Aorta (tissue), 5 donors: ENCODE data around the gene GARRE1. TPM values are rescaled to one million over a fixed set of nuclear protein-coding genes. Genes with fewer than 3 reads are reported as not detected.

Experiments
- ATAC-seq: fragments of 200-7000 bp; cut with Tn5 transposase; one replicate; pipeline ENCODE4 v1.9.1; 2022; ENCODE audit warnings: moderate library complexity; ENCODE audit not compliant: low FRiP score
- DNase-seq, 2 donors: peaks; one replicate each; pipeline ENCODE4 v3.0.0-alpha.2; 2020
- H3K27ac ChIP-seq, 2 donors: one replicate each; pipeline ENCODE4 v1.5.1; 2013; ENCODE audit warnings: low read length in 2 of 2, mild to moderate bottlenecking in 2 of 2, moderate library complexity in 2 of 2, control low read depth in 1 of 2, inconsistent platforms in 1 of 2, low read depth in 1 of 2
- H3K27me3 ChIP-seq, 2 donors: one replicate each; pipeline ENCODE4 v1.6.1; 2013; ENCODE audit warnings: control low read depth in 1 of 2, low read length in 1 of 2, mild to moderate bottlenecking in 1 of 2, moderate library complexity in 1 of 2; ENCODE audit not compliant: insufficient read depth in 2 of 2, control insufficient read depth in 1 of 2
- H3K36me3 ChIP-seq, 2 donors: one replicate each; pipeline ENCODE4 v1.6.1; 2013; ENCODE audit warnings: control low read depth in 1 of 2, low read length in 1 of 2, mild to moderate bottlenecking in 1 of 2; ENCODE audit not compliant: insufficient read depth in 2 of 2, control insufficient read depth in 1 of 2
- H3K4me1 ChIP-seq, 2 donors: one replicate each; pipeline ENCODE4 v1.6.1; 2013; ENCODE audit warnings: low read length in 2 of 2, control low read depth in 1 of 2, mild to moderate bottlenecking in 1 of 2, moderate library complexity in 1 of 2; ENCODE audit not compliant: insufficient read depth in 2 of 2, control insufficient read depth in 1 of 2
- H3K4me3 ChIP-seq, 2 donors: one replicate each; pipeline ENCODE4 v1.5.1; 2013; ENCODE audit warnings: low read length in 2 of 2, control low read depth in 1 of 2, mild to moderate bottlenecking in 1 of 2
- H3K9me3 ChIP-seq: one replicate; pipeline ENCODE4 v1.6.1; 2013; ENCODE audit warnings: mild to moderate bottlenecking, low read length; ENCODE audit not compliant: control insufficient read depth
- WGBS, 2 donors: extraction: QIAGEN DNeasy Blood & Tissue Kit; methylation state at CpG; one replicate each; pipeline ENCODE4 v1.1.7; 2013; 5-methylcytosine and 5-hydroxymethylcytosine counted together
- intact Hi-C, 2 donors: fragments of 100-400 bp; cut with DNase I; formaldehyde crosslinking; loops; one replicate each; pipeline versions ENCODE4 v1.14.2 to v1.15.0; 2022
- polyA plus RNA-seq, 2 donors: library from polyadenylated mRNA; stranded (reverse); fragments of 200-250 nt; gene quantifications; one replicate each; pipeline ENCODE4 v1.2.3, GENCODE V29; 2013
- total RNA-seq, 2 donors: library from RNA; stranded (reverse); fragmentation: NEBNext Ultra II Directional; extraction: Animal tissue kit (Norgen Biotek cat#: 25700); gene quantifications; one replicate each; pipeline ENCODE4 v1.2.1, GENCODE V29; 2021
- donor health status: healthy with polysubstance abuse.
- donor health status: Bipolar disorder and iron deficiency.
- donor health status: DM: no; HTN: no; CAD: no.
- donor health status: DM: no; HTN: no; CAD: no.
- donor health status: DM: yes; HTN: yes; CAD: no.

The GARRE1 gene
- total and polyA plus RNA-seq, 4 donors: 3.0 to 73.2 (median 30.1) TPM

DNA sequence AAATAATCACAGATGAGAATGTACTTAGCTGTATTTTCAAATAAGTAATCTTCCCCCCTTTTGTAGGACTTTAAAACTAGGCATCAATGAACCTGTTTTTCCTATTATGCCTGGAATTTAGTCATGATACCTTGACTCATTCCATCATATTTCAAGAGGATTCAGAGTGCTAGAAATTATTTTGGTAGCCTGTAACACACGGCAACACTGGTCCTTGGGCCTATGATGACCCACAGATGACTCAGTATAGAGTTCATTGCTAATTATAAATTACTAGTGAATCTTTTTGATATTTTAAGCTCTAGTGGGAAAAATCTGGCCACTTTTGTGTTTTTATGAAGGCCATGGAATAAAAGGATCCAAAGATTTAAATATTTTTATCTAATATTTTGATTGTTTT, 26.0 kb upstream of the GARRE1 start:
- H3K4me3 ChIP-seq: no peak overlapping the region
- no peaks in the 10 kb centered on the region for H3K27me3 ChIP-seq
- ATAC-seq (no peak), DNase-seq (no peak)
- peaks cover 0 to 13% of the 10 kb centered on the region in 2 donors for H3K4me1 ChIP-seq
- H3K27ac ChIP-seq: no peak overlapping the region
- no peaks in the 10 kb centered on the region for H3K9me3 ChIP-seq
- WGBS, 2 donors: 0 to 8% methylated on average over 1 of the region's 1 CpG
- H3K36me3 ChIP-seq: peaks cover 4 to 5% of the 10 kb centered on the region in 2 donors
- intact Hi-C loops: loop anchor here (10.0 kb wide), 1 partner anchor 106 kb away; no protein-coding TSS in a partner anchor

DNA sequence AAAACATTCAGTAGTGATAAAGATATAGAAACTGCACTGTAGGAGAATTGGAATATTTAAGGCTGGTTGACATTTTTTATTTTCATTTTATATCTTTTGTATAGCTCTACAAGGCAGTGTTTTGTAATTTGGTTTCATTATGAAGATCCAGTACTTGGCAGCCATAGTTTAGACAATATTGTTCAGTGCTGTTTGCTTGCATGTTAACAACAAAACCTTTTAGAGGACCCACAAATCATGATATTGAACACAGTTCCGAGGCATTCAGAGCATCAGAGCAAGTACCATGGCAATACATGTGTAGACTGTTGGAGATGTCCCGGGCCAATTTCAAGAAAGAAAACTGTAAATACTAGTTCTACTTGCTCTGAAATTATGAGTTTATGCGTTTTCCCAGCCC, 25.6 kb upstream of the GARRE1 start:
- H3K9me3 ChIP-seq: no peaks in the 10 kb centered on the region
- intact Hi-C loops: loop anchor here (10.0 kb wide), 1 partner anchor 106 kb away; no protein-coding TSS in a partner anchor
- WGBS, 2 donors: 92 to 93% methylated on average over 3 of the region's 3 CpGs

DNA sequence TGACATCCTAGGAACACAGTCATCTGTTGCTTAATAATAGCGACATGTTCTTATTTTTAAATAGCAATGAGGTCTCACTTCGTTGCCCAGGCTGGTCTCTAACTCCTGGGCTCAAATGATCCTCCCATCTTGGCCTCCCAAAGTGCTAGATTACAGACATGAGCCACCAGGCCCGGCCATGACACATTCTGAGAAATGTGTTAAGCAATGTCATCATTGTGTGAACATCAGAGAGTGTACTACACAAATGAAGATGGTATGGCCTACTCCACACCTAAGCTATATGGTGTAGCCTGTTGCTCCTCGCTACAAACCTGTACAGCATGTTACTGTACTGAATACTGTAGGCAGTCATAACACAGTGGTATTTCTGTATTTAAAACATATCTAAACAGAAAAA, 24.6 kb upstream of the GARRE1 start:
- intact Hi-C loops: loop anchor here (10.0 kb wide), 1 partner anchor 105 kb away; no protein-coding TSS in a partner anchor
- H3K4me1 ChIP-seq: peaks cover 0 to 10% of the 10 kb centered on the region in 2 donors
- no peaks in the 10 kb centered on the region for H3K27me3 ChIP-seq
- DNase-seq (no peak), ATAC-seq (no peak)
- H3K27ac ChIP-seq: no peak overlapping the region
- H3K4me3 ChIP-seq: no peak overlapping the region
- H3K9me3 ChIP-seq: no peaks in the 10 kb centered on the region
- peaks cover 2 to 4% of the 10 kb centered on the region in 2 donors for H3K36me3 ChIP-seq
- 88 to 92% methylated on average over 4 of the region's 4 CpGs for WGBS, 2 donors

More for the DNA sequence above, 25.6 kb upstream of the GARRE1 start:
- peaks cover 0 to 13% of the 10 kb centered on the region in 2 donors for H3K4me1 ChIP-seq
- no peak overlapping the region for H3K4me3 ChIP-seq
- DNase-seq (no peak), ATAC-seq (no peak)
- H3K27me3 ChIP-seq: no peaks in the 10 kb centered on the region
- peak overlapping the region in 1 of 2 donors; percentile 64 for H3K27ac ChIP-seq
- peaks cover 4% of the 10 kb centered on the region in 2 donors for H3K36me3 ChIP-seq

DNA sequence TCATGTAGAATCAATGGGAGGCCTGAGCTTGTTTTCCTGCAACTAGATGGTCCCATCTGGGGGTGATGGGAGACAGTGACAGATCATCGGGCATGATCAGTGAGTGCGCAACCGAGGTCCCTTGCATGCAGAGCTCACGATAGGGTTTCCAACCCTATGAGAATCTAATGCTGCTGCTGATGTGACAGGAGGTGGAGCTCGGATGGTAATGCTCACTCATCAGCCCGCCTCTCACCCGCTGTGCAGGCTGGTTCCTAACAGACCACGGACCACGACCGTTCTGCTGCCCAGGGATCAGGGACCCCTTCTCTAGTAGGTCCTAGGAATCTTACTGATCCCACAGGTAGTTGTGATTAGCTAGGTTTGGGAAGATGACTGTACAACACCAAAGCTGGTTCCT, 23.5 kb upstream of the GARRE1 start:
- 83 to 87% methylated on average over 10 of the region's 10 CpGs for WGBS, 2 donors
- intact Hi-C loops: no loop called here
- no peak overlapping the region for H3K27ac ChIP-seq

DNA sequence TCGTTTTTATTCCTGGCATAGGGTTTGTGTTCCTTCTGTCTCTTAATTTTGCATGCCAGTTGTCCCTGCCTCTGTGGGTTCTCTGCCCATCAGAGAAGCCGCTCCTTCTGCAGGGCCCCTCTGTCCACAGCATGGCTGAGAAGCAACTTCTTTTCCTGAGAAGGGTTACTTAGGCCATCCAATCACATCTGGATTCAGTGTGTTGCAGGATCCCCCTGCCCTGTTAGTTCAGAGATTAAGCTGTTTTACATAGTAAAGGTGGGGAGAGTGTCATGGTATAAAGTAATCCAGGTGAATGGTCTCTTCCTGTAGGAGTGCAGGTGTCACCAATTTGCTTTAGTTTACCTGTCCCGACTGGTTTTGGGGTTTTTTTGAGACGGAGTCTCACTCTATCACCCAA, 22.9 kb upstream of the GARRE1 start:
- DNase-seq: no peak
- peak overlapping the region in 1 of 2 donors; percentile 54 for H3K27ac ChIP-seq
- H3K9me3 ChIP-seq: no peaks in the 10 kb centered on the region
- peaks cover 0 to 2% of the 10 kb centered on the region in 2 donors for H3K36me3 ChIP-seq
- peaks cover 0 to 9% of the 10 kb centered on the region in 2 donors for H3K4me1 ChIP-seq
- 70 to 74% methylated on average over 4 of the region's 4 CpGs for WGBS, 2 donors
- no peak for ATAC-seq
- H3K4me3 ChIP-seq: no peak overlapping the region
- no peaks in the 10 kb centered on the region for H3K27me3 ChIP-seq
- intact Hi-C loops: no loop called here

More for the DNA sequence above, 23.5 kb upstream of the GARRE1 start:
- Histone ChIP-seq H3K4me1 (peaks cover 0 to 9% of the 10 kb centered on the region in 2 donors), H3K27me3 (no peaks in the 10 kb centered on the region), H3K4me3 (no peak overlapping the region), H3K36me3 (peaks cover 0 to 2% of the 10 kb centered on the region in 2 donors), H3K9me3 (no peaks in the 10 kb centered on the region)
- ATAC-seq (no peak), DNase-seq (no peak)

DNA sequence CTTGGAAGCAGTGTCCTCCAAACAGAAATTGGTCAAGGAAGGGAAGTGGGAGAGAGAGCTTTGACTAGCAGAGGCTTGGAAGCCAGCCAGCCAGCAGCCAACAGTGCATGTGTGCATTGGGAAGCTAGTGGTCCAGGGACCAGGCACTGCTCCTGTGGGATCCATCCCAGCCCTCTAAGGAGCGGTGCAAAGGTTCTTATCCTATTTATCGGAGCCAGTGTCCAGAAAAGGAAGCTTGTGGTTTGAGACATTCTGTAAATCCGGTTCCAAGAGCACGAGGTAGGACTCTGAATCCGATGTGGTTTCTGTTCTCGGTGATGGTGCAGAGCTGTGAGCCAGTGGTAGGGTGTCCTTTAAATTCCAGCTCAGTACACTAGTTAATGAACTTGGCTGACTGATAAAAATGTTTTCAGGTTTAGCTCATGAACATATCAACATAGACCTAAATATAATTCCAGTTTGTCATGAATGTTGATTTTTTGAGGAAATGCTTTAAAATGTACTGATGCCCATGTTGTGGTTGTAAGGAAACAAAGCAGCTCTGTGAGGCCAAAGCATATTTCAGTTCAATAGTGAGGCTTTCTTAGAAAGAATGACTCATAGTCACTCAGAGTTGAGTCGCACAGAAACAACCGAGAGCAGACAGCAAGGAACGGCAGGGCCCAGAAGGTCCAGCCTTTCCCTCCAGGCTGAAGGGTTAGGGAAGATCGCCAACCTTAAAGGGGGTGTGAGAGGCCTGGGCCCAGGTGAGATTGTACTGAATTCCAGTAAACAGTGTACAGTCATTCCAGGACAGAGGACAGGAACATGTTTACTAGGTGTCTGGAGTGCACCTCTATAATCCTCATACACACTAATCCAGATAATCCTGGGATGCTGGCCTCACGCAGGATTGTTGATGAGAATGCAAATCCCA, 21.5 kb upstream of the GARRE1 start:
- no peak overlapping the region for H3K4me3 ChIP-seq
- ATAC-seq (peak; percentile 89), DNase-seq (peak; percentile 82 to 86)
- intact Hi-C loops: no loop called here
- peaks cover 0 to 2% of the 10 kb centered on the region in 2 donors for H3K36me3 ChIP-seq
- peak overlapping the region; percentile 14 to 85 for H3K27ac ChIP-seq
- 3% methylated on average over 11 of the region's 11 CpGs for WGBS, 2 donors
- H3K9me3 ChIP-seq: no peaks in the 10 kb centered on the region
- peaks cover 0 to 9% of the 10 kb centered on the region in 2 donors for H3K4me1 ChIP-seq
- H3K27me3 ChIP-seq: no peaks in the 10 kb centered on the region

DNA sequence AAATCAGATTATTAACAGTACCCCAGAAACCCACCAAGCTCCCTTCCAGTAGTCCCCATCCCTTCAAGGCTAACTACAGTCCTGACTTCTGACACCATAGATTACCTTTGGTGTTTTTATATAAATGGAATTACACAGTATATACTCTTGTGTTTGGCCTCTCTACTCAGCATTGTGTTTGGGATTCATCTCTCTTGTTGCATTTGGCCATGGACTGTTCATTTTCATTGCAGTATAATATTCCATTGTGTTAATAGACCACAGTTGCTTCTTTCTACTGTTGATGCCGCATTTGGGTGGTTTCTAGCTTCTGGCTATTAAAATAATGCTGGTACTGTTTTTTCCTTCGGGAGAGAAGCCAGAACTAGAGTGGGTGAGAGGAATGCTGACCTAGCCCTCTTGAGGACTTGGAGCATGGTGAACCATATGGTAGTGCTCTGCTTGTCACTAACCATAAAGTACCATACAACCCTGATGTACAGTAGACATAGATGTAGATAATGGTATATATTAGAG, 18.9 kb upstream of the GARRE1 start:
- no peak overlapping the region for H3K27ac ChIP-seq
- intact Hi-C loops: no loop called here
- DNase-seq: no peak

DNA sequence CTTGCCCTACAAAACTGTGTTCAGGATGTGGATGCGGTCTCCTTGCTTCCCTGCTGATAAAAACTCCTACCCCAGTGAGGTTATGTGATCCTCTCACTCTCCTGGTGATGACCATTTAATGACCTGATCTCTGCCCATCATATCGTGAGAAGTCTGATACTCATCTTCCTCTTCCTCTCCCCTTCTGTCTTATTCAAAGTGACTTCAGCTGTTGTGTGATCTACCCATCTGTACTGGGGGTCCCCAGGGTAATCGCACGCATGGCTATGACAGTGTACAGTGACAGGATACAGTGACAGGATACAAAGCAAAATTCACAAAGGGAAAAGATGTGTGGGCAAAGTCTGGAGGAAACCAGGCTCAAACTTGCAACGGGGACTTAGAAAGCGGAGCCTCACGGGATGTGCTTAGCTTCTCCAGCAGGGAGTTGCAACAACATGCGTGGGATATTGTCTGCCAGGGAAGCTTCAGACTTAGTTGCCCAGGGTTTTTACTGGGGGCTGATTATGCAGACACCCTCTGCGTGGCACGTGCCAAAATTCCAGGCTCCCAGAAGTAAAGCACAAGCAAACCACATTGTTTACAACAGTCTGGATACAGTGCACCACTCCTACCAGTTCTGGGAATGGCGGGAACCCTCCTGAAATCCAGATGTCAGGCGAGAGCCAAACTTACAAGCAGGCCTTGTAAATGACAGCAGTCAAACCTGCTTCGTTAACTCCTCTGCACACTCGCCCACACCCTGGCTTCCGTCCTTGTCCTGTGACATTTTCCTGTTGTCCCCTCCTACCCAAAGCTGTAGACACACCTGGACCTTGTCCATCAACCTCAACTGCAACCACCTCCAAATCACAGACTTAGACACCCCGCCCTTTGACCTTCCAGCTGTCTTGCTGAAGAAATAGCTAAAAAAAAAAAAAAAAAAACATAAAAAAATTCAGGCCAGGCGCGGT, 18.0 kb upstream of the GARRE1 start:
- Histone ChIP-seq H3K27me3 (no peaks in the 10 kb centered on the region), H3K4me3 (no peak overlapping the region), H3K9me3 (no peaks in the 10 kb centered on the region), H3K4me1 (peaks cover 0 to 4% of the 10 kb centered on the region in 2 donors), H3K36me3 (no peaks in the 10 kb centered on the region), H3K27ac (peak overlapping the region in 1 of 2 donors; percentile 12)
- ATAC-seq: no peak
- WGBS, 2 donors: 83% methylated on average over 18 of the region's 18 CpGs
- DNase-seq: no peak
- intact Hi-C loops: no loop called here

More for the DNA sequence above, 18.9 kb upstream of the GARRE1 start:
- WGBS, 2 donors: 91 to 93% methylated on average over 2 of the region's 2 CpGs
- no peak overlapping the region for H3K4me3 ChIP-seq
- no peaks in the 10 kb centered on the region for H3K27me3 ChIP-seq
- ATAC-seq: no peak
- H3K4me1 ChIP-seq: peaks cover 0 to 6% of the 10 kb centered on the region in 2 donors
- no peaks in the 10 kb centered on the region for H3K36me3 ChIP-seq
- H3K9me3 ChIP-seq: no peaks in the 10 kb centered on the region
